Measurements from ENCODE around the gene ADARB1. TPM values are rescaled to one million over a fixed set of nuclear protein-coding genes. Genes with fewer than 3 reads are reported as not detected.

Gene ADARB1
- total RNA-seq, 1 experiment from 2014 or later = 15.8 TPM

- no peak overlapping the region for H2BK20ac ChIP-seq (ENCODE audit: low read depth, low read length, poor library complexity, severe bottlenecking)
- no peak overlapping the region for H3K18ac ChIP-seq (ENCODE audit: insufficient read length, low read depth, low read length)
- no peak for TF ChIP-seq CTCF (conservative IDR thresholded peaks at IDR 0.05)
- no peaks in the 10 kb centered on the region for H3K9me3 ChIP-seq (ENCODE audit: control insufficient read depth, low read depth, low read length)
- H3K14ac ChIP-seq (ENCODE audit: insufficient read depth, low read length) = no peak overlapping the region
- H3K56ac ChIP-seq (ENCODE audit: insufficient read length, low read depth, low read length) = no peak overlapping the region
- DNase-seq = peak; percentile 19
- H3K79me1 ChIP-seq (ENCODE audit: insufficient read depth, low read depth, low read length, poor library complexity, severe bottlenecking) = no peaks in the 10 kb centered on the region
- no peak overlapping the region for H2BK5ac ChIP-seq (ENCODE audit: insufficient read length, low read length)
- H2BK15ac ChIP-seq (ENCODE audit: low read depth, low read length) = no peak overlapping the region
- H4K91ac ChIP-seq (ENCODE audit: insufficient read length, low read depth, low read length) = no peak overlapping the region
- no peaks in the 10 kb centered on the region for H3K4me1 ChIP-seq (ENCODE audit: insufficient read depth, low read length)
- H3K4ac ChIP-seq (ENCODE audit: low read depth, low read length) = no peak overlapping the region
- H3K79me2 ChIP-seq (ENCODE audit: insufficient read depth, low read length) = no peaks in the 10 kb centered on the region
- peak overlapping the region in 1 of 3 experiments; percentile 66; a peak in 2 of 7 replicates for H3K27ac Mint-ChIP-seq
- no CpG with 5 or more reads among the region's 7 CpGs for WGBS (ENCODE audit: extremely low coverage, insufficient read length, low lambda C conversion rate)
- no peak overlapping the region for H2BK120ac ChIP-seq (ENCODE audit: low read depth, low read length, poor library complexity, severe bottlenecking)
- no peak overlapping the region for H2AK5ac ChIP-seq (ENCODE audit: insufficient read length, low read length)
- no peak overlapping the region for H4K5ac ChIP-seq (ENCODE audit: insufficient read length, low read depth, low read length)
- H3K36me3 Mint-ChIP-seq (ENCODE audit: insufficient read depth in 1 of 3, low read depth in 3 of 3) = peaks cover 24 to 46% (median 40%) of the 10 kb centered on the region in 3 experiments
- H4K20me1 ChIP-seq (ENCODE audit: control insufficient read depth, insufficient read depth, insufficient read length) = no peaks in the 10 kb centered on the region
- no peak overlapping the region for H3K23ac ChIP-seq (ENCODE audit: insufficient read length, low read depth, low read length)
- H4K8ac ChIP-seq (replicated peaks; ENCODE audit: insufficient read length, low read depth, low read length) = no peak overlapping the region
- no peak overlapping the region for H3K4me2 ChIP-seq (ENCODE audit: insufficient read depth, insufficient read length, low read length)
- H3K27me3 ChIP-seq (ENCODE audit: insufficient read depth, low read length) = no peaks in the 10 kb centered on the region
- no peaks in the 10 kb centered on the region for H3K23me2 ChIP-seq (ENCODE audit: insufficient read length, low read depth, low read length, poor library complexity, severe bottlenecking)
- H3K27ac ChIP-seq (ENCODE audit: insufficient read length, low read depth, low read length) = no peak overlapping the region
- H3T11ph ChIP-seq (ENCODE audit: low read length) = no peak overlapping the region
- H3K4me3 Mint-ChIP-seq = no peak overlapping the region
- no peak overlapping the region for H2AFZ ChIP-seq (ENCODE audit: low read length)
- no peak overlapping the region for H3K9ac ChIP-seq (ENCODE audit: extremely low read depth, insufficient read length, low read length)
- H3K4me1 Mint-ChIP-seq = peaks cover 0 to 8% of the 10 kb centered on the region in 2 experiments; a peak in 1 of 4 replicates
- H3K9me3 Mint-ChIP-seq = peaks cover 0 to 2% of the 10 kb centered on the region in 2 experiments; a peak in 1 of 5 replicates
- peaks cover 3% of the 10 kb centered on the region for H3K27me3 Mint-ChIP-seq (ENCODE audit: low read depth)
- no peak overlapping the region for H2BK12ac ChIP-seq (ENCODE audit: insufficient read length, low read depth, low read length)
These were observed 187.7 kb downstream of the ADARB1 start for GRCh38 chr21:45262041-45262581.
